ENCODE measurements around the gene HMGB1.
"Not testable (repeated sequence)": the region's sequence is repeated elsewhere in the genome, so short reads cannot be mapped to it uniquely, and the experiment has no call there.

HMGB1 gene

GRCh38 chr13:30465343-30465592 is 468 bp downstream of the HMGB1 start:
- no peak for FAIRE-seq

DNA sequence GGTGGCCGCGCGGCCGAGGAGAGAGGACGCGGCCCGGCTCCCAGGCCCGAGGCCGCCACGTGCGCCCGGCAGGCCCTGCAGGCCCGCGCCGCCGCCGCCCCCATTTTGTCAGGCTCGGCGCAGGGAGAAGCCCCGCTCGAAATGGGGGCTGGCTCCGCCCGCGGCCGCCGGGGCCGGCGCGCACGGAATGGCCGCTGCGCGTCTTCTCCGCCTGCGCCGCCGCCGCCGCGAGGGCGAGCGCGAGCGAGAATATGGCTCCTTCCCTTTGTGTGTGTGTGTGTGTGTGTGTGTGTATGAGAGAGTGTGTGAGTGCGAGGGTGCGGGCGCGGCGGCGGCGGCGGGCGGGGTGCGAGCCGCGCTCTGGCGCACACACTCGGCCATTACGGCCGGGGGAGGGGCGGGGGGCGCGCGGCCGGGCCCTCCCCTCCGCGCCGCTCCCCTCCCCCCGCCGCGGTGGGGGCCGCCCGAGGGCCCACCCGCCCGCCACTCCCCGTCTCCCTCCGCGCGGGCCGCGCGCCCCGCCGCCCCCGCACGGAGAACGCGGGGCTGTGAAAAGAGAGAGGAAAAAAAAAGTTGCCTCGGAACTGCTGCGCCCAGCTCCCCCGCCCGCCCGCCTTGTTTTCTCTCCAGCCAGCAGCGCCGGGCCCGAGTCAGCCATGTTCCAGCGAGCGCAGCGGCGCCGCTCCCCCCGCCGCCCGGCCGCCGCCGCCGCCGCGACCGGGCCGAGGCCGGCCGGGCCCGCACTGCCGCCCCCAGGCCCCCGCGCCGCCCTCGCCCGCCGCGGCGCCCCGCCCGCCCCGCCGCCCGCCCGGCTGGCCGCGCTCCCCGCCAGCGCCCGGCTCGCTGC is 1.0 kb downstream of the HMGB1 start:
- no peak for FAIRE-seq

GRCh38 chr13:30463787-30464495 is 1.8 kb downstream of the HMGB1 start:
- FAIRE-seq: no peak

DNA sequence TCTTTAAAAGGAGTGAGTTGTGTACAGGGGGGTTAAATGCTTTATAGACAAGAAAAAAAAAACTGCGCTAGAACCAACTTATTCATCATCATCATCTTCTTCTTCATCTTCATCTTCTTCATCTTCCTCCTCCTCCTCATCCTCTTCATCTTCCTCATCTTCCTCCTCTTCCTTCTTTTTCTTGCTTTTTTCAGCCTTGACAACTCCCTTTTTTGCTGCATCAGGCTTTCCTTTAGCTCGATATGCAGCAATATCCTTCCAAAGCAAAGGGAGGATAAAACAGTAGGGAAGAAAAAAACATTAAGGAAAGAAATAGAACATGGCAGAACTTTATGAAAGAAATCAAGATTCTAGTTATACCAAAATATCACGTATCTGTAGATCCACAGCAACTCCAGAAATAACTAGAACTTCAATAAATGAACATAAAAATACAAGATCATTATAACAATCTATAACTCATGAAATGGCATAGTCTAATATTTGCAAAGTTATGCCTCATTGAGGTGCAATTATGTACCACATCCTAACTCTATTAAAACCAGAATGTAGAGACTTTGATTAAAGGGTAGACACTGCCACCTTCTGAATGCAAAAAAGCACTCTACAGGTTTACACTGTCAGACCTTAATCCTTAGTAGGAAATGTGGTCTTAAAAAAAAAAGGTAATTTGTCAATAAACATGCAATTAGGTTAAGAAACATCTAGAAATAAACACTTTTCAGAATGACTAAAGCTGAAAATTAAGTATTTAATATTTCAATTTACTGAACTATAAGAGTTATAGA is 4.3 kb downstream of the HMGB1 start:
- FAIRE-seq: peak; percentile 43

DNA sequence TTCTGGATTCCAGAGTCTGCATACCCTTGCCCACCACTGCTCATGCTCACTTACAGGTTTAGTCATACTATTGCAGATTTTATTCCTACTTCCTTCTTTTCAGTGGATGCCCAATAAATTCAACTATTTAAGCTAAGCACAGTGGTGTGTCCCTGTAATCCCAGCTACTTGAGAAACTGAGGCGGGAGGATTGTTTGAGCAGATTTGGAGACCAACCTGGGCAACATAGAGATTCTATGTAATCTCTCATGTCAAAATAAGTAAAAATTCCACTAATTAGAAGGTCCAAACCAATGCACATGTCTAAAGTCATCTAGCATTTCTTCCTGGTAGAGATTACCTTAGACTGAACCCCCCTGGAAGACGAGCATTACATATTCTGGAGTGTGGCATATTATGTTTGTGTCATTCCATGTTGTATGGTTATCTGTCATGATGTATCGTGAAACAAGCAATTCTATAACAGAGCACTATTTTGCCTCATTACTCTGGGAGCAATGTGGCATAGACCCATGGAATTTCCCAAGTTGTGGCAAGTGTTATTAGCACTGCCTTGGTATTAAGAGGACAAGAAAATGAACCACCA is 8.3 kb downstream of the HMGB1 start:
- no peak for FAIRE-seq

DNA sequence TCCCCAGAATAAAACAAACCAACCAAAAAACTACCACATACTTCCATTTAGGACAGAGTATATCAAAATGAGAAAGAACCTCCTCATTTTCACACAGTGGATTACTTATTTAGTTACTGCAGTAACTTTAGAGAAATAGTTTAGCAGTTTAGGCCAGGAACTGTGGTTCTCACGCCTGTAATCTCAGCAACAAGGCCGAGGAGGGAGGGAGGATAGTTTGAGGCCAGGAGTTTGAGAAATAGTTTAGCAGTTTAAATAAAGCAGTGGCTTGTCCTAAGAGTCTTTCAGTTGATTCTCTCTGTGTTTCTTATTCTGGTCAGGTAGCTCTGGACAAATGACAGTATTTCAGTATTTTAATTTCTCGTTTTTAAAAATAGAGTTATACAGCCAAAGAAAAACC is 9.4 kb downstream of the HMGB1 start:
- no peak for FAIRE-seq

- FAIRE-seq: no peak
These were observed 10.7 kb downstream of the HMGB1 start for GRCh38 chr13:30454991-30455390.

- FAIRE-seq: no peak
These were observed 12.0 kb downstream of the HMGB1 start for GRCh38 chr13:30453727-30454126.

- not testable (repeated sequence) for FAIRE-seq
These were observed 14.3 kb downstream of the HMGB1 start for GRCh38 chr13:30451476-30451875.

GRCh38 chr13:30450066-30450465 is 15.7 kb downstream of the HMGB1 start:
- no peak for FAIRE-seq

- FAIRE-seq: no peak
These were observed 17.3 kb downstream of the HMGB1 start for GRCh38 chr13:30448441-30448840.

- FAIRE-seq: no peak
These were observed 19.6 kb downstream of the HMGB1 start for GRCh38 chr13:30446126-30446500.

GRCh38 chr13:30443957-30444404 is 21.8 kb downstream of the HMGB1 start:
- FAIRE-seq: no peak

DNA sequence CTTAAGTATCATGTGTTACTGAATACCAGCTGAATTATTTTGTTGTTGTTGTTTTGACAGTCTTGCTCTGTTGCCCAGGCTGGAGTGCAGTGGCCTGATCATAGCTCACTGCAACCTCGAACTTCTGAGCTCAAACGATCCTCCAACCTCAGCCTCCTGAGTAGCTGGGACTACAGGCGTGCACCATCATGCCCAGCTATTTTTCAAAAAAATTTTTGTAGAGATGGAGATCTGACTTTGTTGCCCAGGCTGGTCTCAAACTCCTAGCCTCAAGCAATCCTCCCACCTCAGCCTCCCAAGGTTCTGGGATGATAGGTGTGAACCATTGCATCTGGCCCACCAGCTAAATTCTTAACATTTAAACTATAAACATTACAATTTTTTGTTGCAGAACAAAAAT is 22.2 kb downstream of the HMGB1 start:
- FAIRE-seq: not testable (repeated sequence)

- FAIRE-seq: no peak
These were observed 22.8 kb downstream of the HMGB1 start for GRCh38 chr13:30442926-30443325.

- FAIRE-seq: no peak
These were observed 24.6 kb downstream of the HMGB1 start for GRCh38 chr13:30440910-30441703.

GRCh38 chr13:30438286-30438685 is 27.4 kb downstream of the HMGB1 start:
- no peak for FAIRE-seq

DNA sequence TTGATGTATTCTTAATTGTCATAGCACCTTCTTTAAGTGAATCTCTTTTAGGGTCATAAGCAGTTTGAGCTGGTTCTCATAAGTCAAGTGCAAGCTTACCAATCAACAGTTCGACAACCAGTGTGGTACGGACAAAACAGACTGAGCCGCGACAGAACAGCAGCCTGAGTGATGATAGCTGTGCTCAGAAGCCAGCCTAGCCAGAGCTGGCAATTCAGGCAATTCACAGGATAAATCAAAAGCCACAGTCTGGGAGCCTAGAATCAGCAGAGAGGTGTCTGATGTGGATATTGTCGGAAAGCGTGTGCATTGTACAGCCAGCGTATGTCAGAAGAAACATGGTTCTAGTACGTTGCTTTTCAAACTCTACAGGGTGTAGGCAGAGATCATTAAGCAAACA is 28.6 kb downstream of the HMGB1 start:
- no peak for FAIRE-seq

- no peak for FAIRE-seq
These were observed 29.8 kb downstream of the HMGB1 start for GRCh38 chr13:30435911-30436451.

DNA sequence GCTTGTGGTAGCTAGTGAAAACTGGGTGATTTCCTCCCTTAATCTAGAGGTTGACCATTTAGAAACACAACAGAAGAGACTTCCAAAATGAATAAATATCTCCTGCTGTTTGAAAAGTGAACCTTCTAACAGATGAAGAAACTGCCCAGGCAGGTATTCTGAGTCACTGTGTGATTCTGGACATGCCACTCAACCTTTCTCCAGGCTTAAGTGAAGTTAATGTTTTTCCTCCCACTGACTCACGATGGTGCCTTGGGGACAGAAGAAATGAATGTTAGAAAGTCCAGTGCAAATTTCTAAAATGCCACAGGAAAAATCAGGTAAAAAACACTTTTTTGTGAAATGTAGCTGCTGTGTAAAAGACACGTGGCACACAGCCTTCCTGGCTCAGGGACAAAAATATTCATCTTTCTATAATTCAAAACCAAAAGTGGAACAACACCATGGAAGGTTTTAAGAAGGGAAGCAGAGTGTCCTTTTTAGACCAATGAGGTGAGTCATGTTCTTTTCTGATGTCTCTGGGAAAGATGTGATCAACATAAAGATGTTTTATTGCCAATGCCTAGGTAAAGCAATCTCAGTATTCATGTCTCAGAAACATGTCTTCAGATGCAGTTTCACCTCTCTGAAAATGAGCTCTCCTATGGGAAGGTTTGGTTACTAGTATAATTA is 34.3 kb downstream of the HMGB1 start:
- FAIRE-seq: no peak

Measured in endometrium (tissue), 2 donors.